GM12873 (cell line): ENCODE data around the gene CHRNB2.

Experiments used
- CTCF ChIP-seq: IDR thresholded peaks from 2 replicates; pipeline ENCODE4 v1.5.1; 2012; ENCODE audit warnings: low read depth, mild to moderate bottlenecking, moderate library complexity, low read length, control low read depth; ENCODE audit not compliant: insufficient read depth; ENCODE audit errors: missing control alignments

CHRNB2 gene

DNA sequence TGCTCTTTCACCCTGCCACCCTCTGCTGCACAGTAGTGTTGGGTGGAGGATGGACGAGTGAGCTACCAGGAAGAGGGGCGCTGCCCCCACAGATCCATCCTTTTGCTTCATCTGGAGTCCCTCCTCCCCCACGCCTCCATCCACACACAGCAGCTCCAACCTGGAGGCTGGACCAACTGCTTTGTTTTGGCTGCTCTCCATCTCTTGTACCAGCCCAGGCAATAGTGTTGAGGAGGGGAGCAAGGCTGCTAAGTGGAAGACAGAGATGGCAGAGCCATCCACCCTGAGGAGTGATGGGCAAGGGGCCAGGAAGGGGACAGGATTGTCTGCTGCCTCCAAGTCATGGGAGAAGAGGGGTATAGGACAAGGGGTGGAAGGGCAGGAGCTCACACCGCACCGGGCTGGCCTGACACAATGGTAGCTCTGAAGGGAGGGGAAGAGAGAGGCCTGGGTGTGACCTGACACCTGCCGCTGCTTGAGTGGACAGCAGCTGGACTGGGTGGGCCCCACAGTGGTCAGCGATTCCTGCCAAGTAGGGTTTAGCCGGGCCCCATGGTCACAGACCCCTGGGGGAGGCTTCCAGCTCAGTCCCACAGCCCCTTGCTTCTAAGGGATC, 8.5 kb downstream of the CHRNB2 start:
- TF ChIP-seq CTCF = no peak

GRCh38 chr1:154577346-154578057, 9.9 kb downstream of the CHRNB2 start:
- TF ChIP-seq CTCF = no peak

DNA sequence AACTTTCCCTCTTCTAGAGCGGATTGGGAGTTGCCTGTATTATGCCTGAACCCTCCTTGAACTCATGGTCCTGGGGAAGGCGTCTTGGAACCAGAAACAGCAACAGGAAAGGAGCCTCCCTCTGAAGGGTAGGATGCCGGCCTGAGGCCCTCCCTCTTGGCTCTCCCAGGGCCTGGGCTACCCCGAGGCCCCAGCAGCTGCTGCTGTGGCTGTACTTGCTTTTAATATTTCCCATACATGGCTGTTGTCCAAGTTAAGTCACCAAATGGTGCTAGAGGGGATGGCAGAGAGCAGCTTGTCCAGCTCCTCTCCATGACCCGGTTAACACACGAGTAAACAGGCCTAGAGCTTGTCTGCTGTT, 10.5 kb downstream of the CHRNB2 start:
- TF ChIP-seq CTCF = no peak

GRCh38 chr1:154579374-154579773, 11.8 kb downstream of the CHRNB2 start:
- no peak for TF ChIP-seq CTCF

DNA sequence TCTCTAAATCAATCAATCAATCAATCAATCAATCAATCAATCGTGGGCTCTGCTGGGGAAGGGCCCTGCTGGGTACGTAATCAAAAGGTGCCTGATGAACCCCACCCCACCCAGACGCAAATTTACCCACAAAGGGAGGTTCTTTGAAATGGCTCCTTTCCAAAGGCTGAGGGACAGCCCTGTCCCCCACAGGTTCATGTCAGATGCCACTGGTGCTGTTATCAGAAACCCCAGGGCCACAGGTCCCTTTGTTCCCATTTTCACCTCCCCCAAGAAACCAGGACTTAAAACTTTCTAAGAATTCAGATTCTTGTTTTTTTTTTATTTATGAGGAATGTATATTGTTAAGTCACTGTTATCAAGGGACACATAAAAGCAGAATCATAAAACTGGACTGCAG, 14.2 kb downstream of the CHRNB2 start:
- no peak for TF ChIP-seq CTCF

- no peak for TF ChIP-seq CTCF
These were observed 15.3 kb downstream of the CHRNB2 start for GRCh38 chr1:154582885-154583284.

- no peak for TF ChIP-seq CTCF
These were observed 16.2 kb downstream of the CHRNB2 start for GRCh38 chr1:154583773-154584172.
